Loucy (cell line): ENCODE results near the gene SH3PXD2A.

Source experiments
- H2AFZ ChIP-seq: fragments of 200-600 bp; sonication (generic); 2 replicates; pipeline ENCODE4 v1.6.0; 2016; ENCODE audit warnings: antibody characterized with exemption, mild to moderate bottlenecking, low read length, moderate library complexity
- H3F3A ChIP-seq: fragments of 200-600 bp; 2 replicates; pipeline ENCODE4 v1.6.0; 2016; ENCODE audit warnings: antibody characterized with exemption, low read depth, mild to moderate bottlenecking
- H3K27me3 ChIP-seq: fragments of 200-600 bp; sonication (generic); 2 replicates; pipeline ENCODE4 v1.6.1; 2014; ENCODE audit warnings: low read length, mild to moderate bottlenecking; ENCODE audit not compliant: insufficient read depth, poor library complexity, severe bottlenecking
- H3K36me3 ChIP-seq: fragments of 200-600 bp; sonication (generic); 2 replicates; pipeline ENCODE4 v1.6.1; 2016; ENCODE audit warnings: low read length; ENCODE audit not compliant: insufficient read depth
- H3K4me1 ChIP-seq: fragments of 200-600 bp; sonication (generic); 2 replicates; pipeline ENCODE4 v1.5.1; 2014; ENCODE audit warnings: low read length, mild to moderate bottlenecking; ENCODE audit not compliant: insufficient read depth, poor library complexity, severe bottlenecking
- H3K4me2 ChIP-seq: fragments of 200-600 bp; sonication (generic); 2 replicates; pipeline ENCODE4 v1.6.0; 2014; ENCODE audit warnings: antibody characterized with exemption, low read length, low read depth, mild to moderate bottlenecking; ENCODE audit not compliant: poor library complexity, severe bottlenecking
- H3K4me3 ChIP-seq: fragments of 200-600 bp; sonication (generic); 2 replicates; pipeline ENCODE4 v1.5.1; 2014; ENCODE audit warnings: low read length, mild to moderate bottlenecking, mixed read lengths; ENCODE audit not compliant: poor library complexity, severe bottlenecking
- H3K79me2 ChIP-seq: fragments of 200-600 bp; sonication (generic); 2 replicates; pipeline ENCODE4 v1.6.1; 2014; ENCODE audit warnings: low read length; ENCODE audit not compliant: insufficient read depth
- H3K9ac ChIP-seq: fragments of 200-600 bp; sonication (generic); 2 replicates; pipeline ENCODE4 v1.6.0; 2014; ENCODE audit warnings: mild to moderate bottlenecking, low read depth, low read length, moderate library complexity; ENCODE audit not compliant: poor library complexity, severe bottlenecking
- H3K9me2 ChIP-seq: fragments of 200-600 bp; sonication (generic); replicated peaks from 2 replicates; pipeline ENCODE4 v1.6.1; 2016; ENCODE audit warnings: low read depth, low read length, mixed read lengths
- H3K9me3 ChIP-seq: fragments of 200-600 bp; sonication (generic); 2 replicates; pipeline ENCODE4 v1.6.1; 2014; ENCODE audit warnings: mild to moderate bottlenecking, antibody characterized with exemption, low read length, low read depth; ENCODE audit not compliant: insufficient read depth
- H4K20me1 ChIP-seq: fragments of 200-600 bp; sonication (generic); 2 replicates; pipeline ENCODE4 v1.6.0; 2014; ENCODE audit warnings: antibody characterized with exemption, low read length, mild to moderate bottlenecking; ENCODE audit not compliant: insufficient read depth, poor library complexity, severe bottlenecking
- EZH2phosphoT487 ChIP-seq: fragments of 200-600 bp; IDR thresholded peaks from 2 replicates; pipeline ENCODE4 v1.6.1; 2018; ENCODE audit warnings: antibody characterized with exemption, mild to moderate bottlenecking, moderate library complexity, borderline replicate concordance
- TF ChIP-seq, protein P1 (sequence below): fragments of 200-600 bp; sonication (generic); conservative IDR thresholded peaks from 2 replicates; pipeline ENCODE4 v1.5.1; 2014; ENCODE audit warnings: mild to moderate bottlenecking, antibody characterized with exemption, low read length

Gene SH3PXD2A

DNA sequence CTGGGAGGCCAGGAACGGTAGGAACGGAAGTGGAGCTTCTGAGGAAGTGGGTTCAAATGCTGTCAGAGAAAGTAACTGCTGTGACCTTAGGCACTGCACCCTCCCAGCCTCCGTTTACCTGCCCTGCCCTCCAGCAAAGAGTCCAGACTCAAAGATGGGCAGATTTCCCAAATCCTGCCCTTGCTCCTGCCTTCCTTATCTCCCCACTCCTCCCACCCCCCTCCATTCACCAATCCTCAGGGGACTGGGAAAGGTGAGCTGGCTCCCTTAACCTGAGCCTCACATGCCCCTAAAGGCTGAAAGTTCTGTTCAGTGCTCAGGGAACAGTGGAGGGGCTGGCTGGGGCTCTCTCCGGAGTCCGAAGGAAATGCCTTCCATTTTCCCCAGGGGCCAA, 161.6 kb downstream of the SH3PXD2A start:
- Histone ChIP-seq H2AFZ (no peak overlapping the region), H3K4me1 (no peaks in the 10 kb centered on the region), H3K4me3 (no peak overlapping the region), H3K4me2 (no peak overlapping the region), H3K27me3 (no peaks in the 10 kb centered on the region), H3K9me3 (no peaks in the 10 kb centered on the region), H4K20me1 (no peaks in the 10 kb centered on the region), H3K36me3 (no peaks in the 10 kb centered on the region), H3K9ac (no peak overlapping the region), H3K79me2 (no peaks in the 10 kb centered on the region), H3F3A (no peaks in the 10 kb centered on the region), H3K9me2 (no peaks in the 10 kb centered on the region)
- TF ChIP-seq, protein P1, sequence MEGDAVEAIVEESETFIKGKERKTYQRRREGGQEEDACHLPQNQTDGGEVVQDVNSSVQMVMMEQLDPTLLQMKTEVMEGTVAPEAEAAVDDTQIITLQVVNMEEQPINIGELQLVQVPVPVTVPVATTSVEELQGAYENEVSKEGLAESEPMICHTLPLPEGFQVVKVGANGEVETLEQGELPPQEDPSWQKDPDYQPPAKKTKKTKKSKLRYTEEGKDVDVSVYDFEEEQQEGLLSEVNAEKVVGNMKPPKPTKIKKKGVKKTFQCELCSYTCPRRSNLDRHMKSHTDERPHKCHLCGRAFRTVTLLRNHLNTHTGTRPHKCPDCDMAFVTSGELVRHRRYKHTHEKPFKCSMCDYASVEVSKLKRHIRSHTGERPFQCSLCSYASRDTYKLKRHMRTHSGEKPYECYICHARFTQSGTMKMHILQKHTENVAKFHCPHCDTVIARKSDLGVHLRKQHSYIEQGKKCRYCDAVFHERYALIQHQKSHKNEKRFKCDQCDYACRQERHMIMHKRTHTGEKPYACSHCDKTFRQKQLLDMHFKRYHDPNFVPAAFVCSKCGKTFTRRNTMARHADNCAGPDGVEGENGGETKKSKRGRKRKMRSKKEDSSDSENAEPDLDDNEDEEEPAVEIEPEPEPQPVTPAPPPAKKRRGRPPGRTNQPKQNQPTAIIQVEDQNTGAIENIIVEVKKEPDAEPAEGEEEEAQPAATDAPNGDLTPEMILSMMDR, result no peak
- TF ChIP-seq EZH2phosphoT487, result no peak

DNA sequence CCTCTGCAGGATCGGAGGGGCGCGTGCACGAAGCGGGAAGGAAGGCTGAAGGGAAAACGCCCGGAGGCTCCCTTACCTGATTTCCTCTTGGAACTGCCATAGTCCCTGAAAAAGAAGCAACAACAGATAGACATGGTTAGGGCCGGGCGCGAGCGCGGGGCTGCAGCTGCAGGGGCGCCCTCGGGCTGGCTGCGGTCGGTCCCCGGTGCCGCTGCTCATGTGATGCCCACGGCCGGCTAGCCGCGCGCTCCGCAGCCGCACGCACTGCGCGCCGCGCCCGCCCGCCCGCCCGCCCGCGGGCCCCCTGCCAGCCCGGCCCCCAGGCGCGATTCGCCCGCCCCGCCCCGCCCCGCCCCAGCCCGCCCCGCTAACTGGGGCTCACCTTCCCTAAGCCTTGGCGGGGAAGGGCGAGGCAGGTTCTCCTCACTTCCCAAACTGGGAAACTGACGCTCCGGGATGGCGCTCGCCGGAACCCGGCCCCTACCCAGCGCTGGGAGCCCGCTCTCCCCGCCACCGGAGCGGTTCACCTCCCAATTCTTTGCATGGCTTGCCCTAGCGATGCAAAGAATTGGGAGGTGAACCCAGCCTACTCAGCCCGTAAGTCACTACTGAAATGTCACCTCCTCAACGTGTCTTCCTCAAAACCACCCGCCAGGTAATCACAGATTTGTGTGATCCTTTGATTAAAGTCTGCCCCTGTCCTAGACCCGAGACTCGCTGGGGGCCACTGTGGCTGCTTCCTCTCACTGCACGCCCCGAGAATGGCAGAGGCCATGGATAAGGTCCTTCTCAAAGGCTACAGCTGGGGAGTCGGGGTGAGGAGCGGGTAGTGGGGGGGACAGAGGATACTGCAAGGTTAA, 162.2 kb downstream of the SH3PXD2A start:
- no peaks in the 10 kb centered on the region for H4K20me1 ChIP-seq
- H3K4me1 ChIP-seq, result no peaks in the 10 kb centered on the region
- no peaks in the 10 kb centered on the region for H3K36me3 ChIP-seq
- no peak overlapping the region for H3K4me2 ChIP-seq
- no peaks in the 10 kb centered on the region for H3K9me3 ChIP-seq
- H3K9me2 ChIP-seq, result no peaks in the 10 kb centered on the region
- H2AFZ ChIP-seq, result no peak overlapping the region
- H3K4me3 ChIP-seq, result no peak overlapping the region
- no peaks in the 10 kb centered on the region for H3K79me2 ChIP-seq
- H3F3A ChIP-seq, result no peaks in the 10 kb centered on the region
- H3K27me3 ChIP-seq, result no peaks in the 10 kb centered on the region
- no peak for TF ChIP-seq EZH2phosphoT487
- TF ChIP-seq, protein P1, result no peak
- no peak overlapping the region for H3K9ac ChIP-seq

DNA sequence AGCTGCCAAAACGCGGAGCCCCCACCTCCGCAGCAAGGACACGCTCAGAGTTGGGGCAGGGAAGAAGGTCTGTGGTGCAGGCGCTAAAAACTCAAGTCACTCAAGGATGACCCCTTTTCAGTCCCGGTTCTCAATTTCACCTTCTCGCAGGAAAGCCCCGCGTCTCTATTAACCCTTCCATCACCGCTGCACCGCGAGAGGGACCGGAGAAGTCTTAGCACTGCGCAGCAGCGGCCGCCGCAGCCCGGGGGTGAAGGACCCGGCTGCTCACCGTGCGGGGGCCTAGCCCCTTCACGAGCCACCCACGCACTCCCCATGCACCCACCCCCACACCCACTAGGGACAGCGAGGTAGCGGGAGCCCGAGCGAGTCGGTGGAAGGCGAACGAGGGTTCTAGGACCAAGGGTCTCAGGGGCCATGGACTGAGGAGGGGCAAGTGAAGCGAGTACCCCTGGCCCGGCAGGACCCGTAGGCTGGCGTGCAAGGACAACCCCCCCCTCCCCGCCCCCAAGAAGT, 162.9 kb downstream of the SH3PXD2A start:
- H2AFZ ChIP-seq, result no peak overlapping the region
- no peaks in the 10 kb centered on the region for H3K4me1 ChIP-seq
- no peak overlapping the region for H3K4me3 ChIP-seq
- no peaks in the 10 kb centered on the region for H4K20me1 ChIP-seq
- H3F3A ChIP-seq, result no peaks in the 10 kb centered on the region
- H3K9me2 ChIP-seq, result no peaks in the 10 kb centered on the region
- TF ChIP-seq, protein P1, result no peak
- TF ChIP-seq EZH2phosphoT487, result no peak
- no peak overlapping the region for H3K9ac ChIP-seq
- no peaks in the 10 kb centered on the region for H3K36me3 ChIP-seq
- no peaks in the 10 kb centered on the region for H3K27me3 ChIP-seq
- H3K4me2 ChIP-seq, result no peak overlapping the region
- H3K9me3 ChIP-seq, result no peaks in the 10 kb centered on the region
- H3K79me2 ChIP-seq, result no peaks in the 10 kb centered on the region
